Skeletal muscle tissue (tissue), 4 donors: ENCODE measurements around the gene TNN. TPM values are rescaled to one million over a fixed set of nuclear protein-coding genes. Genes with fewer than 3 reads are reported as not detected.

Source experiments
- H3K27ac ChIP-seq: one replicate; pipeline ENCODE4 v1.7.0; 2013; ENCODE audit warnings: mild to moderate bottlenecking, low read depth, low read length, inconsistent platforms
- H3K27me3 ChIP-seq, 3 donors: one replicate each; pipeline ENCODE4 v1.7.0; 2013; ENCODE audit warnings: low read length in 3 of 3; ENCODE audit not compliant: control insufficient read depth in 3 of 3, insufficient read depth in 3 of 3
- H3K36me3 ChIP-seq, 3 donors: one replicate each; pipeline ENCODE4 v1.7.0; 2013; ENCODE audit warnings: low read length in 3 of 3; ENCODE audit not compliant: control insufficient read depth in 3 of 3, insufficient read depth in 3 of 3
- H3K4me1 ChIP-seq, 3 donors: one replicate each; pipeline ENCODE4 v1.7.0; 2013; ENCODE audit warnings: low read length in 3 of 3, mild to moderate bottlenecking in 3 of 3; ENCODE audit not compliant: control insufficient read depth in 3 of 3, insufficient read depth in 3 of 3
- H3K4me3 ChIP-seq, 3 donors: one replicate each; pipeline ENCODE4 v1.7.0; 2013; ENCODE audit warnings: low read length in 3 of 3
- H3K9ac ChIP-seq, 3 donors: one replicate each; pipeline ENCODE4 v1.7.0; 2013; ENCODE audit warnings: low read length in 3 of 3, mild to moderate bottlenecking in 3 of 3, moderate library complexity in 2 of 3, low read depth in 1 of 3
- H3K9me3 ChIP-seq, 3 donors: one replicate each; pipeline ENCODE4 v1.7.0; 2013; ENCODE audit warnings: low read length in 3 of 3; ENCODE audit not compliant: control insufficient read depth in 3 of 3
- total RNA-seq: library from RNA; depleted of rRNA; stranded (reverse); fragments of >200 nt; gene quantifications from one replicate; pipeline ENCODE4 v1.2.3, GENCODE V29; 2014
- donor health status: Osteomylitis.

The TNN gene
- total RNA-seq, 1 donor from 2014 or later = 5.7 TPM

GRCh38 chr1:175167861-175168260 is 100.2 kb downstream of the TNN start:
- Histone ChIP-seq H3K9me3 (no peaks in the 10 kb centered on the region), H3K27me3 (no peaks in the 10 kb centered on the region), H3K36me3 (peaks cover 22 to 25% (median 25%) of the 10 kb centered on the region in 3 donors), H3K4me1 (peaks cover 0 to 2% (median 0%) of the 10 kb centered on the region in 3 donors), H3K27ac (no peak overlapping the region), H3K4me3 (no peak overlapping the region), H3K9ac (no peak overlapping the region)

GRCh38 chr1:175168782-175169181 is 101.1 kb downstream of the TNN start:
- peaks cover 0 to 2% (median 0%) of the 10 kb centered on the region in 3 donors for H3K4me1 ChIP-seq
- no peak overlapping the region for H3K4me3 ChIP-seq
- no peak overlapping the region for H3K27ac ChIP-seq
- H3K9ac ChIP-seq = peak overlapping the region in 1 of 3 donors; percentile 9
- no peaks in the 10 kb centered on the region for H3K27me3 ChIP-seq
- no peaks in the 10 kb centered on the region for H3K9me3 ChIP-seq
- peaks cover 19 to 25% (median 20%) of the 10 kb centered on the region in 3 donors for H3K36me3 ChIP-seq

GRCh38 chr1:175169286-175170018 is 101.8 kb downstream of the TNN start:
- Histone ChIP-seq H3K4me3 (no peak overlapping the region), H3K27me3 (no peaks in the 10 kb centered on the region), H3K27ac (no peak overlapping the region), H3K4me1 (peaks cover 0 to 2% (median 0%) of the 10 kb centered on the region in 3 donors), H3K9me3 (no peaks in the 10 kb centered on the region), H3K9ac (no peak overlapping the region), H3K36me3 (peaks cover 17 to 29% (median 20%) of the 10 kb centered on the region in 3 donors)

GRCh38 chr1:175171036-175171913 is 103.6 kb downstream of the TNN start:
- Histone ChIP-seq H3K27ac (no peak overlapping the region), H3K9ac (no peak overlapping the region), H3K4me3 (no peak overlapping the region), H3K4me1 (peaks cover 0 to 2% (median 0%) of the 10 kb centered on the region in 3 donors), H3K27me3 (no peaks in the 10 kb centered on the region), H3K36me3 (peaks cover 8 to 16% (median 12%) of the 10 kb centered on the region in 3 donors), H3K9me3 (no peaks in the 10 kb centered on the region)

GRCh38 chr1:175172503-175172902 is 104.9 kb downstream of the TNN start:
- no peak overlapping the region for H3K27ac ChIP-seq
- H3K27me3 ChIP-seq = no peaks in the 10 kb centered on the region
- peaks cover 0 to 2% (median 0%) of the 10 kb centered on the region in 3 donors for H3K4me1 ChIP-seq
- no peaks in the 10 kb centered on the region for H3K9me3 ChIP-seq
- H3K36me3 ChIP-seq = peaks cover 14 to 16% (median 15%) of the 10 kb centered on the region in 3 donors
- no peak overlapping the region for H3K9ac ChIP-seq
- H3K4me3 ChIP-seq = no peak overlapping the region

GRCh38 chr1:175173531-175173930 is 105.9 kb downstream of the TNN start:
- Histone ChIP-seq H3K27ac (no peak overlapping the region), H3K9ac (no peak overlapping the region), H3K4me3 (no peak overlapping the region), H3K36me3 (peaks cover 16 to 18% (median 16%) of the 10 kb centered on the region in 3 donors), H3K27me3 (no peaks in the 10 kb centered on the region), H3K9me3 (no peaks in the 10 kb centered on the region), H3K4me1 (peaks cover 2 to 3% (median 2%) of the 10 kb centered on the region in 3 donors)

GRCh38 chr1:175174309-175175102 is 106.9 kb downstream of the TNN start:
- no peaks in the 10 kb centered on the region for H3K9me3 ChIP-seq

GRCh38 chr1:175176246-175176645 is 108.6 kb downstream of the TNN start:
- peaks cover 5 to 12% (median 5%) of the 10 kb centered on the region in 3 donors for H3K4me1 ChIP-seq
- H3K9me3 ChIP-seq = no peaks in the 10 kb centered on the region
- H3K36me3 ChIP-seq = peaks cover 10 to 18% (median 16%) of the 10 kb centered on the region in 3 donors
- no peak overlapping the region for H3K4me3 ChIP-seq
- no peaks in the 10 kb centered on the region for H3K27me3 ChIP-seq
- H3K9ac ChIP-seq = no peak overlapping the region
- no peak overlapping the region for H3K27ac ChIP-seq

More at GRCh38 chr1:175174309-175175102, 106.9 kb downstream of the TNN start:
- Histone ChIP-seq H3K4me1 (peaks cover 3 to 7% (median 3%) of the 10 kb centered on the region in 3 donors), H3K27ac (no peak overlapping the region), H3K4me3 (no peak overlapping the region), H3K27me3 (no peaks in the 10 kb centered on the region), H3K36me3 (peaks cover 10 to 18% (median 16%) of the 10 kb centered on the region in 3 donors), H3K9ac (no peak overlapping the region)

GRCh38 chr1:175178056-175178455 is 110.4 kb downstream of the TNN start:
- H3K27ac ChIP-seq = no peak overlapping the region
- H3K4me1 ChIP-seq = peaks cover 5 to 17% (median 10%) of the 10 kb centered on the region in 3 donors
- no peak overlapping the region for H3K9ac ChIP-seq
- H3K9me3 ChIP-seq = no peaks in the 10 kb centered on the region
- H3K27me3 ChIP-seq = no peaks in the 10 kb centered on the region
- H3K4me3 ChIP-seq = no peak overlapping the region
- H3K36me3 ChIP-seq = peaks cover 10 to 23% (median 18%) of the 10 kb centered on the region in 3 donors
